Adrenal gland (tissue), 12 donors: ENCODE results near the gene ANGPT4. TPM values are rescaled to one million over a fixed set of nuclear protein-coding genes. Genes with fewer than 3 reads are reported as not detected.

Experiments
- DNase-seq, 7 donors: peaks; one replicate each; pipeline ENCODE4 v3.0.0-alpha.2; 2019 to 2020
- H3K27ac ChIP-seq, 5 donors: fragments of 200-600 bp; sonication (generic) in 4 of 5; 1 replicate in 3 of 5; 2 replicates in 2 of 5; pipeline versions ENCODE4 v1.5.1 to v1.8.0; 2016 to 2020; ENCODE audit warnings: mild to moderate bottlenecking in 1 of 5
- H3K27me3 ChIP-seq: fragments of 200-600 bp; 2 replicates; pipeline ENCODE4 v1.8.0; 2021
- H3K36me3 ChIP-seq, 2 donors: fragments of 200-600 bp; replicated peaks in 1 of 2; 1 replicate in 1 of 2; 2 replicates in 1 of 2; pipeline versions ENCODE4 v1.5.1 to v1.8.0; 2018 to 2022
- H3K4me1 ChIP-seq, 2 donors: fragments of 200-600 bp; replicated peaks in 1 of 2; 1 replicate in 1 of 2; 2 replicates in 1 of 2; pipeline versions ENCODE4 v1.5.1 to v1.8.0; 2018 to 2021
- H3K4me3 ChIP-seq, 4 donors: fragments of 200-600 bp; sonication (generic) in 3 of 4; one replicate each; pipeline ENCODE4 v1.5.1; 2016 to 2018
- H3K9me3 ChIP-seq, 3 donors: fragments of 200-600 bp; sonication (generic) in 1 of 3; replicated peaks in 1 of 3; 1 replicate in 2 of 3; 2 replicates in 1 of 3; pipeline versions ENCODE4 v1.5.1 to v1.8.0; 2016 to 2021
- POLR2A ChIP-seq, 2 donors: fragments of 450-650 bp; IDR thresholded peaks; one replicate each; pipeline ENCODE4 v1.6.1; 2017; ENCODE audit warnings: antibody characterized with exemption in 2 of 2, mild to moderate bottlenecking in 2 of 2, moderate library complexity in 1 of 2
- WGBS, 4 donors: extraction: QIAGEN DNeasy Blood & Tissue Kit in 2 of 4; methylation state at CpG; one replicate each; pipeline versions ENCODE4 v1.1.5 to v1.1.7; 2013 to 2017; 5-methylcytosine and 5-hydroxymethylcytosine counted together
- intact Hi-C, 2 donors: fragments of 100-400 bp; cut with DNase I; formaldehyde crosslinking; loops; one replicate each; pipeline versions ENCODE4 v1.14.1 to v1.15.0; 2022 to 2023
- polyA plus RNA-seq, 3 donors: library from polyadenylated mRNA; stranded (reverse); fragments of 200-250 nt in 2 of 3; fragments of 350-450 nt in 1 of 3; fragmentation: Illumina TruSeq in 1 of 3; extraction: RNeasy Lipid Tissue Mini Kit (QIAGEN cat#74804) in 1 of 3; gene quantifications; one replicate each; pipeline ENCODE4 v1.2.3, GENCODE V29; 2013 to 2014
- total RNA-seq, 9 donors: library from RNA; depleted of rRNA in 4 of 9; stranded (reverse); fragments of >200 nt in 4 of 9; fragments of 120-200 nt in 1 of 9; fragmentation: NEBNext Ultra II Directional in 1 of 9; extraction: Animal tissue kit (Norgen Biotek cat#: 25700) in 1 of 9; gene quantifications; one replicate each; pipeline versions ENCODE4 v1.1.0 to v1.2.4, GENCODE V29; 2013 to 2023
- TF ChIP-seq, protein P1 (sequence below), 6 experiments: fragments of 450-650 bp in 4 of 6; fragments of 200-600 bp in 2 of 6; sonication (generic) in 1 of 6; IDR thresholded peaks; 1 replicate in 5 of 6; 2 replicates in 1 of 6; pipeline versions ENCODE4 v1.5.1 to v1.8.0; 2016 to 2021; ENCODE audit warnings: antibody characterized with exemption in 6 of 6, mild to moderate bottlenecking in 2 of 6, moderate library complexity in 1 of 6
- donor health status: healthy with polysubstance abuse.
- donor health status: Bipolar disorder and iron deficiency.
- donor health status: DM: yes; HTN: yes; CAD: no.
- donor health status: DM: no; HTN: no; CAD: no.
- donor health status: DM: no; HTN: no; CAD: no.
- donor health status: DM: yes; HTN: yes; CAD: no.

ANGPT4 gene
- total and polyA plus RNA-seq, 12 donors, result 0.06 to 1.0 (median 0.27) TPM; not detected in 1

DNA sequence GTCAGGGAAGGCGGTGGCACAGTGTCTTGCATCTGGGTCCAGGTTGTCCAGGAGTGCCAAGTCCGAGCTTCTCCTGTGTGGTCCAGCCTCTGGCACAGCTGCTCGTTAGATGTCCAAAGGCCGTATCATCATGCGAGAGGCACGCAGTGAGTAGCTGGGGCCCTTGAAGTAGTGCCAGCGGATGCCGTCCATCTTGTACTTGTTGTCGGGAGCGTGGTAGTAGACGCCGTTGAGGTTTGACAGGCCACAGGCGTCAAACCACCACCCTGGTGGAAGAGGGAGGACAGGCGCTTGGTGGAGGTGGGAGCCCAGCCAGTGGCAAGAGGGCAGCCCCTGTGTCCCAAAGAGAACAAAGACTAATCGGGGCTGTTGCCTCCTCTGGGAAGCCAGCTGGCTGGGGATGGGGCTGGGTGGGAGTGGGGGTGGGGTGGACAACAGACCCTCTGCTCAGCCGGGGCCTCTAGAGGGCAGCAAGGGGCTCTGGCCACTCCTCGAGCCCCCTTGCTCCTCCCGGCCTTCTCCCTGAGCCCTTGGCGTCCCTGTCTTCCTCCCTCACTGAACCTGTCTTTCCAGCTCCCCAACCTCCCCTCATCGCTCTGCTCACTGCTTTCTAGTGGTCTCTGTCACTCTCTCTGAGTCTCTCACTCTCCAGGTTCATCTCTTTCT lies 43.1 kb downstream of the ANGPT4 start:
- no peak overlapping the region for H3K4me3 ChIP-seq
- TF ChIP-seq, protein P1, sequence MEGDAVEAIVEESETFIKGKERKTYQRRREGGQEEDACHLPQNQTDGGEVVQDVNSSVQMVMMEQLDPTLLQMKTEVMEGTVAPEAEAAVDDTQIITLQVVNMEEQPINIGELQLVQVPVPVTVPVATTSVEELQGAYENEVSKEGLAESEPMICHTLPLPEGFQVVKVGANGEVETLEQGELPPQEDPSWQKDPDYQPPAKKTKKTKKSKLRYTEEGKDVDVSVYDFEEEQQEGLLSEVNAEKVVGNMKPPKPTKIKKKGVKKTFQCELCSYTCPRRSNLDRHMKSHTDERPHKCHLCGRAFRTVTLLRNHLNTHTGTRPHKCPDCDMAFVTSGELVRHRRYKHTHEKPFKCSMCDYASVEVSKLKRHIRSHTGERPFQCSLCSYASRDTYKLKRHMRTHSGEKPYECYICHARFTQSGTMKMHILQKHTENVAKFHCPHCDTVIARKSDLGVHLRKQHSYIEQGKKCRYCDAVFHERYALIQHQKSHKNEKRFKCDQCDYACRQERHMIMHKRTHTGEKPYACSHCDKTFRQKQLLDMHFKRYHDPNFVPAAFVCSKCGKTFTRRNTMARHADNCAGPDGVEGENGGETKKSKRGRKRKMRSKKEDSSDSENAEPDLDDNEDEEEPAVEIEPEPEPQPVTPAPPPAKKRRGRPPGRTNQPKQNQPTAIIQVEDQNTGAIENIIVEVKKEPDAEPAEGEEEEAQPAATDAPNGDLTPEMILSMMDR (IDR thresholded peaks at IDR 0.05), result no peak
- TF ChIP-seq POLR2A (IDR thresholded peaks at IDR 0.05), result no peak
- no peaks in the 10 kb centered on the region for H3K27me3 ChIP-seq
- 50 to 69% (median 61%) methylated on average over 13 to 20 of the region's 20 CpGs for WGBS, 4 donors
- H3K36me3 ChIP-seq, result no peaks in the 10 kb centered on the region
- intact Hi-C loops, result no loop called here
- no peak overlapping the region for H3K27ac ChIP-seq
- no peaks in the 10 kb centered on the region for H3K9me3 ChIP-seq
- DNase-seq, result no peak
- H3K4me1 ChIP-seq, result no peaks in the 10 kb centered on the region

DNA sequence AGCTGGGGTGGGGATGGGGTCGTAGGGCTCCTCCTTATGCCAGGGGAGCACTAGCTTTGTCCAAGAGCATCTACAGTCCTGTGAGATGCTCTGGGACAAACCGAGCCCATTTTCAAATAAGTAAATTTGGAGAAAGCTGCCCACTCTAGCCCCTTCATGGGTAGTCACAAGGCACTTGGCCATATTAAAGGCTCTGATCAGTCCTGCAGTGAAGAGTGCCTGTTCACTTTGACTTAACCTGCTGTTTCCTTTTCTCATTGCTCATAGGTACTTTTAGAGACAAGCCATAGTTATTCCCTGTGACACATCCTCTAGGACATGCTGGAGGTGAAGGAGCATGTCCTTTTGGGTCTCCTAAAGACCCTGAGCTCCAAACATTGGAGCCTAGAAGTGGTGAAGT lies 44.2 kb downstream of the ANGPT4 start:
- Histone ChIP-seq H3K27ac (no peak overlapping the region), H3K9me3 (no peaks in the 10 kb centered on the region), H3K36me3 (no peaks in the 10 kb centered on the region), H3K4me3 (no peak overlapping the region), H3K27me3 (no peaks in the 10 kb centered on the region), H3K4me1 (no peaks in the 10 kb centered on the region)
- intact Hi-C loops, result no loop called here
- DNase-seq, result no peak
- WGBS, 4 donors, result 60 to 81% (median 62%) methylated on average over 2 of the region's 2 CpGs; no CpG with 5 or more reads in 1 of the 4 donors
- TF ChIP-seq, protein P1 (IDR thresholded peaks at IDR 0.05), result no peak
- no peak for TF ChIP-seq POLR2A (IDR thresholded peaks at IDR 0.05)

DNA sequence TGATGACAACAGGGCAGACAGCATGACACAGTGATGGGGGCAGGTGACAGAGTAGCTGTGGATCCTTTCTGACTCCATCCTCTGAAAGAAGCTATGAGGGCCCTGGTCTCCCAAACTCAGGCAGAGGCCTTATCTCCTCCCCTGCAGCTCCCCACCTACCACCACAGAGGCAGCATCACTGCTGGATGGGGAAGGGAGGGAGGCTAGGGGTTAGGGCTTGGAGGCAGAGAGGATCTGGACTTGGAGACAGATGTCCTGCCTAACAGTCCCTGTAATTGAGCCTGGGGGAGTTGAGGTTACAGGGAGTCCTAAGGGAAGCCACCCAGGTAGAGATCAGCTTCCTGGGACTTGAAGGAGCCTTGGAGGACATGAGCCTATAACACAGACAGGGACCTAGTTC lies 44.7 kb downstream of the ANGPT4 start:
- DNase-seq, result no peak
- Histone ChIP-seq H3K4me3 (no peak overlapping the region), H3K9me3 (no peaks in the 10 kb centered on the region), H3K27me3 (no peaks in the 10 kb centered on the region), H3K36me3 (no peaks in the 10 kb centered on the region), H3K27ac (no peak overlapping the region), H3K4me1 (no peaks in the 10 kb centered on the region)
- TF ChIP-seq, protein P1 (IDR thresholded peaks at IDR 0.05), result no peak
- TF ChIP-seq POLR2A (IDR thresholded peaks at IDR 0.05), result no peak
- intact Hi-C loops, result no loop called here

DNA sequence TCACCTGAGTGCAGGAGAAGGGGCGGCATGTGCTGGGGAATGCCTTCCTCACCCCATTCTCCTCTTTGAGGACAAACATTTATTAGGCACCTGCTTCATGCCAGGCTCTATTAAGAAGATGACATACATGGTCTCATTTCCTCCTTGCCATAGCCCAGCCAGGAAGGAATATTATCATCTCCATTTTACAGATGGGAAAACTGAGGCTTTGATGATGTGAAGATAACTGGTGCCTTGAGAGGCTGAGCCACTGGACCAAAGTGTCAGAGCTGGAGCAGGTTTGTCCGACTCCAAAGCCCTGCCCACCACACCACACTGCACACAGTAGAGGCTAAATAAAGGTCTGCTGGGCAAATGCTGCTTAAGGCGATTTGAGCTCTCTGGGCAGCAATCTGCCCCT lies 45.4 kb downstream of the ANGPT4 start:
- Histone ChIP-seq H3K4me1 (no peaks in the 10 kb centered on the region), H3K27ac (no peak overlapping the region), H3K36me3 (no peaks in the 10 kb centered on the region), H3K27me3 (no peaks in the 10 kb centered on the region), H3K9me3 (no peaks in the 10 kb centered on the region), H3K4me3 (no peak overlapping the region)
- no peak for DNase-seq
- TF ChIP-seq, protein P1 (IDR thresholded peaks at IDR 0.05), result no peak
- no peak for TF ChIP-seq POLR2A (IDR thresholded peaks at IDR 0.05)
- 60 to 89% (median 77%) methylated on average over 3 of the region's 3 CpGs for WGBS, 4 donors
- intact Hi-C loops, result no loop called here
